CD4-positive, alpha-beta T cell treated with Interferon alpha-2 for 1 hour (primary cell): ENCODE data around the gene ITPRIP.

Source experiments
- DNase-seq, 2 donors: peaks; one replicate each; pipeline ENCODE4 v3.0.0-alpha.2; 2020 to 2022

ITPRIP gene

GRCh38 chr10:104304927-104305326 lies 33.3 kb downstream of the ITPRIP start:
- DNase-seq = no peak

- no peak for DNase-seq
Observed at GRCh38 chr10:104304356-104304745, 33.9 kb downstream of the ITPRIP start.

- DNase-seq = peak in 1 of 2 donors; percentile 41
Observed at GRCh38 chr10:104303594-104304355, 34.5 kb downstream of the ITPRIP start.

GRCh38 chr10:104301907-104302690 lies 36.2 kb downstream of the ITPRIP start:
- DNase-seq = no peak

GRCh38 chr10:104300736-104301292 lies 37.5 kb downstream of the ITPRIP start:
- no peak for DNase-seq

- no peak for DNase-seq
Observed at GRCh38 chr10:104300002-104300735, 38.1 kb downstream of the ITPRIP start.

- DNase-seq = no peak
Observed at GRCh38 chr10:104299031-104299904, 39.0 kb downstream of the ITPRIP start.

GRCh38 chr10:104297697-104298660 lies 40.3 kb downstream of the ITPRIP start:
- peak in 1 of 2 donors; percentile 34 for DNase-seq

GRCh38 chr10:104296687-104297436 lies 41.4 kb downstream of the ITPRIP start:
- no peak for DNase-seq

GRCh38 chr10:104293781-104294321 lies 44.4 kb downstream of the ITPRIP start:
- DNase-seq = no peak

GRCh38 chr10:104293011-104293410 lies 45.3 kb downstream of the ITPRIP start:
- DNase-seq = no peak

- peak; percentile 86 to 90 for DNase-seq
Observed at GRCh38 chr10:104291439-104291951, 46.8 kb downstream of the ITPRIP start.

- DNase-seq = no peak
Observed at GRCh38 chr10:104288355-104288754, 49.9 kb downstream of the ITPRIP start.

- no peak for DNase-seq
Observed at GRCh38 chr10:104286939-104287338, 51.3 kb downstream of the ITPRIP start.

GRCh38 chr10:104284846-104285245 lies 53.4 kb downstream of the ITPRIP start:
- no peak for DNase-seq

GRCh38 chr10:104281694-104282093 lies 56.6 kb downstream of the ITPRIP start:
- no peak for DNase-seq

GRCh38 chr10:104279550-104280259 lies 58.6 kb downstream of the ITPRIP start:
- DNase-seq = no peak

GRCh38 chr10:104277785-104278184 lies 60.5 kb downstream of the ITPRIP start:
- no peak for DNase-seq

GRCh38 chr10:104276192-104276591 lies 62.1 kb downstream of the ITPRIP start:
- DNase-seq = no peak
